Measurements from ENCODE around the gene PAPOLA. TPM values are rescaled to one million over a fixed set of nuclear protein-coding genes. Genes with fewer than 3 reads are reported as not detected.

PAPOLA gene
- total and polyA plus RNA-seq, 7 experiments from 2014 or later = 58.2 to 256 (median 170) TPM

DNA sequence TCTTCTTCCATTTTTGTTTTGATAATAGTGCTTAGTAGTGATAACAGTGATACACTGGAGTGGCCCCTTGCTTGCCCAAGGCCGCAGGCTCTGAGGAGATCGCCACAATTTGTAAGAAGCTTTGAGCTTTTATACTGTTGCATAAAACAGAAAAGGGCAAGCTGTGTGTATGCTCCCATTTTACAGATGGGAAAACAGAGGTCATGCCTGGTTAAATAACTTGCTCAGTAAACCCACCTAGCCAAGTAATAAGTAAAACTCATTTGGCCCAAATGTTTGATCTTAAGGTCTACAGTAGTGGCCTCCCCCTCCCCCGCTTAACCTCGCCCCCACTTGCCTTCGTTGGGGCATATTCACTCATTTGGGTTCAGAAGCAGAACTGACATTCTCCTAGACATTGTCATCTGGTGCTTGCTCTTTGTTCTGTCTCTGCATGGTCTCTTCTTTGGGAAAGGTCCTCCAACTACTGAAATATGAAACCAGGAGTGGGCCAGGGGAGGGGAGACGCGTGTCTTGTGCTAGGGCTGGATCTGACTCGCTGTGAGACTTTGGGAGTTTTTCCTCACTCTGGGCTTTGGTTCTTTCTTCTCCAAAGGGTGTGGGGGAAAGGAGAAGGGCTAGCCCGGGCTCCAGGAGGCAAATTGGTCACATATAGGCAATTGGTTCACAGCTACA lies 88.1 kb downstream of the PAPOLA start:
- Mint-ChIP-seq H3K36me3 (no peaks in the 10 kb centered on the region), H3K9me3 (no peaks in the 10 kb centered on the region), H3K27ac (peak overlapping the region in 1 of 9 donors; percentile 11), H3K27me3 (peaks cover 8 to 28% (median 21%) of the 10 kb centered on the region in 5 donors), H3K4me1 (peaks cover 0 to 11% (median 6%) of the 10 kb centered on the region in 7 donors), H3K4me3 (no peak overlapping the region)
- Histone ChIP-seq H3K36me3 (ENCODE audit: control insufficient read depth in 2 of 3, insufficient read depth in 3 of 3, low read length in 3 of 3) (no peaks in the 10 kb centered on the region), H3K9me3 (ENCODE audit: control insufficient read depth in 2 of 3, low read length in 3 of 3) (no peaks in the 10 kb centered on the region), H3K4me1 (ENCODE audit: control insufficient read depth in 2 of 2, insufficient read depth in 2 of 2, low read length in 2 of 2) (peaks cover 3 to 6% of the 10 kb centered on the region in 2 donors), H3K4me3 (ENCODE audit: low read length) (no peak overlapping the region), H3K27me3 (ENCODE audit: control insufficient read depth in 2 of 2, insufficient read depth in 2 of 2, low read length in 2 of 2) (peaks cover 0 to 2% of the 10 kb centered on the region in 2 donors), H3K27ac (ENCODE audit: low read depth, low read length) (no peak overlapping the region)
- CTCF ChIA-PET = no interaction called here
- intact Hi-C loops (cut with micrococcal nuclease) = no loop called here
- POLR2A ChIA-PET = interaction anchor here (0.6 kb wide), 1 partner anchor 480 kb away, joined by 4 read pairs; no protein-coding TSS in a partner anchor
- ATAC-seq (no peak), DNase-seq (no peak)

DNA sequence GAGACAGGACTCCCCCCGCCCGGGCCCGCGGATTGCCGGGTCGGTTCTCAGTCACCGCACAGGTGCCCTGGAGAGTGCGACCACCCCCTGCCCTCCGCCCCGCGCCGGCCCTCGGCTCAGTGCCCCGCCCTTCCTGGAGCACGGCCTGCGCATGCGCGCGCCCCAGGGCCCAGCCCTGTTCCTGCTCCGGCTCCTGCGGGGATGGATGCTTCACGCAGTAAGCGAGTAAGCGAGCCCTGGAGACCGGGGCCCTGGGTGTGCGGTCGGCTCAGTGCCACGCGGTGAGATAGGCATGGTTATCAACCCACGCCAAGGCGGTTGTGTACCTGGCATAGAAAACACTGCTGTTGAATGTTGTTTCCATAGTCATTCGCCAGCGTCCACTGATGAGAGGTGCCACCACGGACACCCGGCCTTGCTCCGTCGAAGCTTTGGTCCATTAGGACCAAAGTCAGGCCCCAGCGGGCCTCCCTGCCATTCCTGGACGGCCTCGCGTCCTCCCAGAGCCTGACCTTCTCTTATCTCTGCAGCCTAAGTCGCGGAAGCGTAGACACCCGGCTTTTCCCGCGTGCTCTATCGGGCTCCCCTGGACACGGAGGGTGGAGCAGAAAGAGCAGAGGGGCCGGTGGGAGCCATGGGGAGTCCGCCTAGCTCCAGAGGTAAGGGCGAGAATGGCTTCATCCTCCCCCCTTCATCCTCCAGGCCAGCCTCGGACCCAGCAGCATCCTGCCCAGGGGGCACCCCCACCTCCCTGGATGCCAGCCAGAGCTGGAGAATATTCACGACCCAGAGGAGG lies 90.6 kb downstream of the PAPOLA start:
- Mint-ChIP-seq H3K27ac (peak overlapping the region in 1 of 9 donors; percentile 62), H3K36me3 (no peaks in the 10 kb centered on the region), H3K9me3 (no peaks in the 10 kb centered on the region), H3K4me3 (peak overlapping the region; percentile 67 to 85 (median 73)), H3K4me1 (peaks cover 0 to 11% (median 6%) of the 10 kb centered on the region in 7 donors), H3K27me3 (peaks cover 5 to 20% (median 11%) of the 10 kb centered on the region in 5 donors)
- H3K9me3 ChIP-seq (ENCODE audit: control insufficient read depth in 2 of 3, low read length in 3 of 3) = no peaks in the 10 kb centered on the region
- POLR2A ChIA-PET = no interaction called here
- ATAC-seq (peak; percentile 84), DNase-seq (peak; percentile 32 to 78 (median 47))
- H3K4me3 ChIP-seq (ENCODE audit: low read length) = peak overlapping the region; percentile 79
- intact Hi-C loops (cut with micrococcal nuclease) = no loop called here
- peaks cover 3 to 6% of the 10 kb centered on the region in 2 donors for H3K4me1 ChIP-seq (ENCODE audit: control insufficient read depth in 2 of 2, insufficient read depth in 2 of 2, low read length in 2 of 2)
- H3K27me3 ChIP-seq (ENCODE audit: control insufficient read depth in 2 of 2, insufficient read depth in 2 of 2, low read length in 2 of 2) = peaks cover 0 to 2% of the 10 kb centered on the region in 2 donors
- H3K27ac ChIP-seq (ENCODE audit: low read depth, low read length) = no peak overlapping the region
- no peaks in the 10 kb centered on the region for H3K36me3 ChIP-seq (ENCODE audit: control insufficient read depth in 2 of 3, insufficient read depth in 3 of 3, low read length in 3 of 3)
- CTCF ChIA-PET = interaction anchor here (0.6 kb wide), 1 partner anchor 587 kb away, joined by 3 read pairs; no protein-coding TSS in a partner anchor

DNA sequence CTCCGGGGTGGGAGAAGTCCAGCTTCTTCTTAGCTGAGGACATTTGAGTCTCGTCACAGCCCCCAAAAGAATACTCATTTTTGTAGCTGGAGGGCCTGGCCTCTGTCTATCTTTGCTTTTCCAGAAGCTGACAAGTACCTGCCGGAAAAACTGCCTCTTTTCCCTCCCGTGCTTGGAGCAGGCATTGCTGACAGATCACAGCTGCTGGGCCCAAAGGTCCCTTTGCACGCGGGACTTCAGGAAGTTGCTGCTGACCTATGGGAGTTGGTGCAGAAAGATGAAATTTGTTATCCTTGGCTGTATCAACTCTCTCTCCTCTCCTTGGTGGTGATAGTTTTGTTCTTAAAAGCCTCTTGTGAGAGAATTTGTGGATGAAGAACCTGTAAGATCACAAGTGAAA lies 92.8 kb downstream of the PAPOLA start:
- Mint-ChIP-seq H3K36me3 (no peaks in the 10 kb centered on the region), H3K27me3 (peaks cover 0 to 11% (median 9%) of the 10 kb centered on the region in 5 donors), H3K4me1 (peaks cover 0 to 10% (median 6%) of the 10 kb centered on the region in 7 donors), H3K27ac (no peak overlapping the region), H3K4me3 (peak overlapping the region in 1 of 10 donors; percentile 33), H3K9me3 (no peaks in the 10 kb centered on the region)
- Histone ChIP-seq H3K27ac (ENCODE audit: low read depth, low read length) (no peak overlapping the region), H3K27me3 (ENCODE audit: control insufficient read depth in 2 of 2, insufficient read depth in 2 of 2, low read length in 2 of 2) (peaks cover 0 to 2% of the 10 kb centered on the region in 2 donors), H3K4me1 (ENCODE audit: control insufficient read depth in 2 of 2, insufficient read depth in 2 of 2, low read length in 2 of 2) (peaks cover 3 to 6% of the 10 kb centered on the region in 2 donors), H3K36me3 (ENCODE audit: control insufficient read depth in 2 of 3, insufficient read depth in 3 of 3, low read length in 3 of 3) (no peaks in the 10 kb centered on the region), H3K9me3 (ENCODE audit: control insufficient read depth in 2 of 3, low read length in 3 of 3) (no peaks in the 10 kb centered on the region), H3K4me3 (ENCODE audit: low read length) (no peak overlapping the region)
- POLR2A ChIA-PET = interaction anchor here (0.7 kb wide), 1 partner anchor 20 kb away, joined by 3 read pairs; no protein-coding TSS in a partner anchor
- CTCF ChIA-PET = interaction anchor here (0.7 kb wide), 1 partner anchor 321 kb away, joined by 3 read pairs; no protein-coding TSS in a partner anchor
- intact Hi-C loops (cut with micrococcal nuclease) = no loop called here
- DNase-seq = no peak
- no peak for ATAC-seq

DNA sequence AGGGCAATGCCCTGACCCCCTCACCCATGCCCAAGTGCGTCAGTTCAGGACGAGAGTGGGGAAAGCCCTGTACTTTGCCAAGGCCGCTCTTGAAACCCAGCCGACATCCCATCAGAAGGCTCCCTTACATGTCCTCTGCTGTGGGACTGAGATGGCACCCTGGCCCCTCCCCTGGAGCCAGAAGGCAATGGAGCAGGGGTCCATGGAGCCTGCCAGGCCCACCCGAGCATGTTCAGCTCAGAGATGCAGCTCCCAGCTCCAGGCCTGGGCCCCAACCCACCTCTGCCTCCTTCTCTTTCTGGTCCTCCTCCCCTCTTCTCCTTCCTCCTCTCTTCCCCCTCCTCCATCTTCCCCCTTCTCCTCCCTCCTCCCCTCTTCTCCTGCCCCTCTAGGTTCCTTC lies 95.5 kb downstream of the PAPOLA start:
- CTCF ChIA-PET = no interaction called here
- H3K4me3 ChIP-seq (ENCODE audit: low read length) = no peak overlapping the region
- peaks cover 0 to 2% (median 0%) of the 10 kb centered on the region in 11 donors for H3K9me3 Mint-ChIP-seq
- H3K4me1 ChIP-seq (ENCODE audit: control insufficient read depth in 2 of 2, insufficient read depth in 2 of 2, low read length in 2 of 2) = peaks cover 0 to 6% of the 10 kb centered on the region in 2 donors
- no peaks in the 10 kb centered on the region for H3K9me3 ChIP-seq (ENCODE audit: control insufficient read depth in 2 of 3, low read length in 3 of 3)
- POLR2A ChIA-PET = no interaction called here
- H3K4me1 Mint-ChIP-seq = peaks cover 0 to 18% (median 3%) of the 10 kb centered on the region in 7 donors
- H3K27me3 Mint-ChIP-seq = peaks cover 0 to 10% (median 6%) of the 10 kb centered on the region in 5 donors
- intact Hi-C loops (cut with micrococcal nuclease) = no loop called here
- ATAC-seq = no peak
- H3K36me3 Mint-ChIP-seq = peaks cover 0 to 4% (median 0%) of the 10 kb centered on the region in 5 donors
- H3K27ac ChIP-seq (ENCODE audit: low read depth, low read length) = no peak overlapping the region
- H3K27ac Mint-ChIP-seq = no peak overlapping the region
- H3K4me3 Mint-ChIP-seq = no peak overlapping the region
- peaks cover 0 to 2% of the 10 kb centered on the region in 2 donors for H3K27me3 ChIP-seq (ENCODE audit: control insufficient read depth in 2 of 2, insufficient read depth in 2 of 2, low read length in 2 of 2)
- DNase-seq = no peak
- H3K36me3 ChIP-seq (ENCODE audit: control insufficient read depth in 2 of 3, insufficient read depth in 3 of 3, low read length in 3 of 3) = no peaks in the 10 kb centered on the region

DNA sequence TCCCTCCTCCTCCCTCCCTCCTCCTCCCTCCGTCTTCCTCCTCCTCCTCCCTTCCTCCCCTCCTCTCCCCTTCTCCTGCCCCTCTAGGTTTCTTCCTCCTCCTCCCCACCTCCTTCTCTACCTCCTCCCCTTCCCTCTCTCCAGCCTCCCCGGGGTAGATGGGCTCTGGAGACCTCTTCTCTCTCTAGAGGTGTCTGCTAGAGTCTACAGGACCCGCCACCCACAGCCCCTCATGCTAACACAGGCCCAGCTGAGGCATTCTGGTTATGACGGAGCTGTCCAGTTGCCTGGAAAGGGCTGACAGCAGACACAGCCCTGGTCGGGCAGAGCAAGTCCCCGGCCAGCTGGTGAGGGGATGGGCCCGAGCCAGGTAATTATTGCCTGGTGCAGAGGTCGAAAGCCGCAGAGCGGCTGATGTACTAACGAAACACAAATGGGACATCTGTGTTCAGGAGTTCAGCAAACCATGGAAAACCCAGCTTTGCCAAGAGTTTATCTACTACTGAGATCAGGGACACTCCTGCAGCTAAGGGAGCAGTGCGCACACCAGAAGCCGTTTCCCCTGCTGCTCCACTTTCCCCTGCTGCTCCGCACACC lies 96.2 kb downstream of the PAPOLA start:
- ATAC-seq = no peak
- H3K27ac ChIP-seq (ENCODE audit: low read depth, low read length) = no peak overlapping the region
- peaks cover 0 to 14% (median 9%) of the 10 kb centered on the region in 5 donors for H3K27me3 Mint-ChIP-seq

DNA sequence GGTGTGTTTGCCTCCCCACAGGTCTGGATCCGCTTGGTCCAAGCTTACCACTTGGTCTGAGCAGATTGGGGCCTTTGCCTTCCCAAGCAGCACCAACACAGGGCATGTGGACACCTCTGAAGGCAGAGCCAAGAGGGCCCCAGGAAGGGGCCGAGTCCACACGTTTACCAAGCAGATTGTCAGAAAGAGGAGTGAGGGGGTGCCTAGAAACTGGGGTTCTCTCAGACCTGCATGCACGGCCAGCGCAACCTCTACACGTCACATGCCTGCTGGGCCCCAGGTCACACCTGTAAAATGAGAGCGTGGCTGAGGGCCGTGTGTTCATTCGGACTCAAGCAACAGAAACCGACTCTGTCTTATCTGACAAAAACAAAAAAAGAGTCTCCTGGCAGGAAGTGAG lies 96.9 kb downstream of the PAPOLA start:
- no peaks in the 10 kb centered on the region for H3K4me1 ChIP-seq (ENCODE audit: control insufficient read depth in 2 of 2, insufficient read depth in 2 of 2, low read length in 2 of 2)
- Mint-ChIP-seq H3K4me3 (no peak overlapping the region), H3K4me1 (peaks cover 0 to 17% (median 0%) of the 10 kb centered on the region in 7 donors), H3K9me3 (peaks cover 0 to 2% (median 0%) of the 10 kb centered on the region in 11 donors), H3K36me3 (peaks cover 0 to 4% (median 0%) of the 10 kb centered on the region in 5 donors), H3K27ac (no peak overlapping the region), H3K27me3 (peaks cover 0 to 14% (median 6%) of the 10 kb centered on the region in 5 donors)
- POLR2A ChIA-PET = no interaction called here
- no peak overlapping the region for H3K4me3 ChIP-seq (ENCODE audit: low read length)
- no peaks in the 10 kb centered on the region for H3K9me3 ChIP-seq (ENCODE audit: control insufficient read depth in 2 of 3, low read length in 3 of 3)
- CTCF ChIA-PET = no interaction called here
- ATAC-seq (no peak), DNase-seq (no peak)
- H3K27ac ChIP-seq (ENCODE audit: low read depth, low read length) = no peak overlapping the region
- H3K36me3 ChIP-seq (ENCODE audit: control insufficient read depth in 2 of 3, insufficient read depth in 3 of 3, low read length in 3 of 3) = no peaks in the 10 kb centered on the region
- intact Hi-C loops (cut with micrococcal nuclease) = no loop called here
- H3K27me3 ChIP-seq (ENCODE audit: control insufficient read depth in 2 of 2, insufficient read depth in 2 of 2, low read length in 2 of 2) = no peaks in the 10 kb centered on the region

More for the DNA sequence above, 96.2 kb downstream of the PAPOLA start:
- no peak overlapping the region for H3K27ac Mint-ChIP-seq
- intact Hi-C loops (cut with micrococcal nuclease) = no loop called here
- peaks cover 0 to 17% (median 0%) of the 10 kb centered on the region in 7 donors for H3K4me1 Mint-ChIP-seq
- ChIA-PET CTCF (no interaction called here), POLR2A (no interaction called here)
- Histone ChIP-seq H3K4me3 (ENCODE audit: low read length) (no peak overlapping the region), H3K4me1 (ENCODE audit: control insufficient read depth in 2 of 2, insufficient read depth in 2 of 2, low read length in 2 of 2) (no peaks in the 10 kb centered on the region), H3K27me3 (ENCODE audit: control insufficient read depth in 2 of 2, insufficient read depth in 2 of 2, low read length in 2 of 2) (peaks cover 0 to 1% of the 10 kb centered on the region in 2 donors), H3K36me3 (ENCODE audit: control insufficient read depth in 2 of 3, insufficient read depth in 3 of 3, low read length in 3 of 3) (no peaks in the 10 kb centered on the region), H3K9me3 (ENCODE audit: control insufficient read depth in 2 of 3, low read length in 3 of 3) (no peaks in the 10 kb centered on the region)
- peaks cover 0 to 4% (median 0%) of the 10 kb centered on the region in 5 donors for H3K36me3 Mint-ChIP-seq
- no peak for DNase-seq
- H3K9me3 Mint-ChIP-seq = peaks cover 0 to 2% (median 0%) of the 10 kb centered on the region in 11 donors
- no peak overlapping the region for H3K4me3 Mint-ChIP-seq

All from naive thymus-derived CD4-positive, alpha-beta T cell (primary cell).